Vein endothelial cell (primary cell): ENCODE results near the gene LRRC37A. TPM values are rescaled to one million over a fixed set of nuclear protein-coding genes. Genes with fewer than 3 reads are reported as not detected.

Experiments used
- small RNA-seq: library from RNA; depleted of rRNA; stranded (forward); fragments of <200 nt; gene quantifications from one replicate; pipeline ENCODE3, GENCODE V24; 2012
- total RNA-seq: library from RNA; depleted of rRNA; stranded (reverse); fragments of >200 nt; gene quantifications from 2 replicates; pipeline ENCODE4 v1.2.3, GENCODE V29; 2012

The LRRC37A gene
- total RNA-seq = 1.3 and 5.1 TPM in 2 replicates

GRCh38 chr17:46294831-46295230, at the start of gene LRRC37A:
Gene LRRC37A, plus strand, starts transcription at chr17:46295131. Its CDS starts 3 bp downstream, at chr17:46295134.

GRCh38 chr17:46361755-46362154, 66.8 kb downstream of the LRRC37A start, which contains the start of gene ARL17B:
Gene ARL17B, minus strand, starts transcription at chr17:46361766. Its CDS starts 3,369 bp downstream, at chr17:46358397.

Small RNAs within 50 kb of the gene (small RNA-seq; reads per million reads assigned to genes)
- gene RN7SL656P = not detected

Other genes starting within 250 kb of the LRRC37A start
- gene KANSL1, start 101.7 kb upstream of the LRRC37A start, total RNA-seq = 66.0 and 101 TPM in 2 replicates
- gene ARL17B, start 66.6 kb downstream of the LRRC37A start, total RNA-seq = 3.9 and 5.2 TPM in 2 replicates
- 4.2 and 11.7 TPM in 2 replicates for gene LRRC37A2, start 217.3 kb downstream of the LRRC37A start, total RNA-seq